Transverse colon (tissue), 4 donors: ENCODE results near the gene PRPS1. TPM values are rescaled to one million over a fixed set of nuclear protein-coding genes. Genes with fewer than 3 reads are reported as not detected.
"Not testable (repeated sequence)": the region's sequence is repeated elsewhere in the genome, so short reads cannot be mapped to it uniquely, and the experiment has no call there.

Experiments
- DNase-seq: peaks from one replicate; pipeline ENCODE4 v3.0.0-alpha.2; 2019
- H3K27ac ChIP-seq, 4 donors: fragments of 200-600 bp; sonication (generic); 2 replicates each; pipeline ENCODE4 v1.5.1; 2016 to 2018; ENCODE audit warnings: inconsistent platforms in 4 of 4
- H3K27me3 ChIP-seq: fragments of 200-600 bp; sonication (generic); 2 replicates; pipeline ENCODE4 v1.5.1; 2017; ENCODE audit warnings: inconsistent platforms
- H3K36me3 ChIP-seq, 4 donors: fragments of 200-600 bp; sonication (generic); 2 replicates each; pipeline ENCODE4 v1.5.1; 2017 to 2019; ENCODE audit warnings: inconsistent platforms in 4 of 4
- H3K4me1 ChIP-seq, 4 donors: fragments of 200-600 bp; sonication (generic); 2 replicates each; pipeline ENCODE4 v1.5.1; 2017 to 2020; ENCODE audit warnings: inconsistent platforms in 4 of 4
- H3K4me3 ChIP-seq, 4 donors: fragments of 200-600 bp; sonication (generic); 1 replicate in 1 of 4; 2 replicates in 3 of 4; pipeline versions ENCODE4 v1.5.1 to v1.6.1; 2017 to 2019; ENCODE audit warnings: inconsistent platforms in 4 of 4
- H3K9me3 ChIP-seq, 2 donors: fragments of 200-600 bp; sonication (generic); 2 replicates each; pipeline ENCODE4 v1.5.1; 2017 to 2019; ENCODE audit warnings: inconsistent platforms in 2 of 2
- CTCF ChIP-seq, 5 experiments: fragments of 200-600 bp in 3 of 5; fragments of 450-650 bp in 2 of 5; sonication (generic) in 3 of 5; IDR thresholded peaks; 1 replicate in 2 of 5; 2 replicates in 3 of 5; pipeline ENCODE4 v1.5.1; 2016 to 2017; ENCODE audit warnings: antibody characterized with exemption in 5 of 5, inconsistent platforms in 3 of 5, mild to moderate bottlenecking in 2 of 5, moderate library complexity in 1 of 5
- EP300 ChIP-seq: sonication (generic); formaldehyde crosslinking; IDR thresholded peaks from one replicate; pipeline ENCODE4 v1.6.1; 2017; ENCODE audit warnings: antibody characterized with exemption, low read depth
- POLR2A ChIP-seq: fragments of 450-650 bp; IDR thresholded peaks from one replicate; pipeline ENCODE4 v1.6.1; 2016; ENCODE audit warnings: antibody characterized with exemption, mild to moderate bottlenecking, moderate library complexity
- POLR2AphosphoS5 ChIP-seq, 3 donors: sonication (generic); formaldehyde crosslinking; IDR thresholded peaks; one replicate each; pipeline ENCODE4 v1.6.1; 2016; ENCODE audit warnings: antibody characterized with exemption in 3 of 3
- WGBS, 2 donors: methylation state at CpG; one replicate each; pipeline ENCODE4 v1.1.5; 2018; ENCODE audit warnings: low coverage in 1 of 2; 5-methylcytosine and 5-hydroxymethylcytosine counted together
- in situ Hi-C, 4 donors: fragments of 200-750 bp; cut with MboI; loops; one replicate each; pipeline versions ENCODE4 v1.15.0 to v1.15.1; 2017; ENCODE audit warnings: low sequenced_read_pairs in 3 of 4, low pct_ligation_motif_present in 1 of 4, low pct_unique_long_range_greater_than_20kb in 1 of 4
- intact Hi-C: fragments of 100-400 bp; cut with DNase I; formaldehyde crosslinking; loops from one replicate; pipeline ENCODE4 v1.15.1; 2023; ENCODE audit warnings: low total_unique reads
- total RNA-seq, 4 donors: library from RNA; depleted of rRNA; stranded (reverse); fragments of >200 nt; gene quantifications; one replicate each; pipeline ENCODE4 v1.1.0, GENCODE V29; 2016

The PRPS1 gene
- total RNA-seq, 4 donors from 2014 or later, result 1.5 to 16.5 (median 12.4) TPM

DNA sequence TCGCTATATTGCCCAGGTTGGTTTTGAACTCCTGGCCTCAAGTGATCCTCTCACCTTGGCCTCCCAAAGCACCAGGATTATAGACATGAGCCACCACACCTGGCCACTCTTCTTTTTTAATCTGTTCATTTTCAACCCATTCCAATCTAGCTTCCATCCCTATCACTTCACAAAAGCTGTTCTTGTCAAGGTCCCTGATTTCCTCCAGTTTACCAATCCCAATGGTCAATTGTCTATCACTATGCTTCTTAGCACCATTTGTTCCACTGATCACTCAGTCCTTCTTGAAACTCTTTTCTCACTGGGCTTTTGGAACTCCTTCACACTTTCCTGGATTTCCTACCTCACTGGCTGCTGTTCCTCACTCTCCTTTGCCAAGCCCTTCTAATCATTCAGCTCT lies 38.6 kb downstream of the PRPS1 start:
- 90% methylated on average over 1 of the region's 1 CpG; no CpG with 5 or more reads in 1 of the 2 donors for WGBS, 2 donors
- Histone ChIP-seq H3K4me3 (no peak overlapping the region), H3K36me3 (no peaks in the 10 kb centered on the region), H3K4me1 (no peaks in the 10 kb centered on the region), H3K27me3 (no peaks in the 10 kb centered on the region), H3K9me3 (no peaks in the 10 kb centered on the region), H3K27ac (no peak overlapping the region)
- no peak for DNase-seq
- TF ChIP-seq EP300 (no peak), CTCF (IDR thresholded peaks at IDR 0.05) (no peak), POLR2AphosphoS5 (IDR thresholded peaks at IDR 0.05) (no peak), POLR2A (no peak)
- intact Hi-C loops (no loop called here), in situ Hi-C loops (loop anchor here in 3 of 4 donors (10.0 to 25.0 kb wide), 3 partner anchors 95 to 220 kb away; partner anchors contain the start of genes NCBP2L (in 2 of the 3) and TSC22D3 (in 2 of the 3))

- 59% methylated on average over 1 of the region's 1 CpG; no CpG with 5 or more reads in 1 of the 2 donors for WGBS, 2 donors
- Histone ChIP-seq H3K9me3 (no peaks in the 10 kb centered on the region), H3K27me3 (no peaks in the 10 kb centered on the region), H3K36me3 (no peaks in the 10 kb centered on the region), H3K4me3 (no peak overlapping the region), H3K27ac (no peak overlapping the region), H3K4me1 (no peaks in the 10 kb centered on the region)
- intact Hi-C loops (no loop called here), in situ Hi-C loops (loop anchor here in 3 of 4 donors (10.0 to 25.0 kb wide), 3 partner anchors 95 to 220 kb away; partner anchors contain the start of genes NCBP2L (in 2 of the 3) and TSC22D3 (in 2 of the 3))
- TF ChIP-seq CTCF (IDR thresholded peaks at IDR 0.05) (no peak), POLR2AphosphoS5 (IDR thresholded peaks at IDR 0.05) (no peak), POLR2A (no peak), EP300 (no peak)
- no peak for DNase-seq
Measured at GRCh38 chrX:107667426-107667825, 39.1 kb downstream of the PRPS1 start.

- H3K4me3 ChIP-seq, intact Hi-C loops, H3K27ac ChIP-seq, H3K27me3 ChIP-seq, DNase-seq, H3K9me3 ChIP-seq, H3K36me3 ChIP-seq: not testable (repeated sequence)
- peaks cover 0 to 10% (median 6%) of the 10 kb centered on the region in 4 donors for H3K4me1 ChIP-seq
- in situ Hi-C loops, result loop anchor here in 3 of 4 donors (10.0 to 25.0 kb wide), 3 partner anchors 94 to 219 kb away; partner anchors contain the start of genes NCBP2L (in 2 of the 3) and TSC22D3 (in 2 of the 3)
- WGBS, 2 donors, result 66% methylated on average over 5 of the region's 5 CpGs; no CpG with 5 or more reads in 1 of the 2 donors
Measured at GRCh38 chrX:107668710-107669109, 40.4 kb downstream of the PRPS1 start.

- TF ChIP-seq EP300 (no peak), CTCF (IDR thresholded peaks at IDR 0.05) (no peak), POLR2AphosphoS5 (IDR thresholded peaks at IDR 0.05) (no peak), POLR2A (no peak)
- no peak overlapping the region for H3K27ac ChIP-seq
Measured at GRCh38 chrX:107669261-107669660, 41.0 kb downstream of the PRPS1 start.

More at GRCh38 chrX:107669261-107669660, 41.0 kb downstream of the PRPS1 start:
- intact Hi-C loops (no loop called here), in situ Hi-C loops (loop anchor here in 3 of 4 donors (10.0 to 25.0 kb wide), 3 partner anchors 93 to 218 kb away; partner anchors contain the start of genes NCBP2L (in 2 of the 3) and TSC22D3 (in 2 of the 3))
- no peaks in the 10 kb centered on the region for H3K9me3 ChIP-seq
- H3K27me3 ChIP-seq, result no peaks in the 10 kb centered on the region
- 63% methylated on average over 4 of the region's 4 CpGs; no CpG with 5 or more reads in 1 of the 2 donors for WGBS, 2 donors
- H3K4me1 ChIP-seq, result peaks cover 0 to 12% (median 8%) of the 10 kb centered on the region in 4 donors
- H3K4me3 ChIP-seq, result no peak overlapping the region
- no peaks in the 10 kb centered on the region for H3K36me3 ChIP-seq
- no peak for DNase-seq
